ENCODE data around the gene RIMBP2. TPM values are rescaled to one million over a fixed set of nuclear protein-coding genes. Genes with fewer than 3 reads are reported as not detected.

Gene RIMBP2
- total and polyA plus RNA-seq, 9 of the 15 experiments (the other 6 are each of a cell fraction or from before 2014, with no cell fraction given): not detected

GRCh38 chr12:130461447-130461815 lies 254.7 kb downstream of the RIMBP2 start (continued):
- TF ChIP-seq ZNF407 (IDR thresholded peaks at IDR 0.05; ENCODE audit: low read depth): no peak

Measured in K562 (cell line).